ENCODE data around the gene TMEM101.

- TF ChIP-seq, protein P1, sequence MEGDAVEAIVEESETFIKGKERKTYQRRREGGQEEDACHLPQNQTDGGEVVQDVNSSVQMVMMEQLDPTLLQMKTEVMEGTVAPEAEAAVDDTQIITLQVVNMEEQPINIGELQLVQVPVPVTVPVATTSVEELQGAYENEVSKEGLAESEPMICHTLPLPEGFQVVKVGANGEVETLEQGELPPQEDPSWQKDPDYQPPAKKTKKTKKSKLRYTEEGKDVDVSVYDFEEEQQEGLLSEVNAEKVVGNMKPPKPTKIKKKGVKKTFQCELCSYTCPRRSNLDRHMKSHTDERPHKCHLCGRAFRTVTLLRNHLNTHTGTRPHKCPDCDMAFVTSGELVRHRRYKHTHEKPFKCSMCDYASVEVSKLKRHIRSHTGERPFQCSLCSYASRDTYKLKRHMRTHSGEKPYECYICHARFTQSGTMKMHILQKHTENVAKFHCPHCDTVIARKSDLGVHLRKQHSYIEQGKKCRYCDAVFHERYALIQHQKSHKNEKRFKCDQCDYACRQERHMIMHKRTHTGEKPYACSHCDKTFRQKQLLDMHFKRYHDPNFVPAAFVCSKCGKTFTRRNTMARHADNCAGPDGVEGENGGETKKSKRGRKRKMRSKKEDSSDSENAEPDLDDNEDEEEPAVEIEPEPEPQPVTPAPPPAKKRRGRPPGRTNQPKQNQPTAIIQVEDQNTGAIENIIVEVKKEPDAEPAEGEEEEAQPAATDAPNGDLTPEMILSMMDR (IDR thresholded peaks at IDR 0.05; ENCODE audit: low read depth, low read length, poor library complexity, severe bottlenecking): no peak
- TF ChIP-seq EZH2phosphoT487 (IDR thresholded peaks at IDR 0.05; ENCODE audit: borderline replicate concordance, low read length): no peak
Observed at GRCh38 chr17:44043272-44043696, 28.5 kb upstream of the TMEM101 start.

All from DOHH2 (cell line).